ENCODE results near the gene HDAC1.

HDAC1 gene

DNA sequence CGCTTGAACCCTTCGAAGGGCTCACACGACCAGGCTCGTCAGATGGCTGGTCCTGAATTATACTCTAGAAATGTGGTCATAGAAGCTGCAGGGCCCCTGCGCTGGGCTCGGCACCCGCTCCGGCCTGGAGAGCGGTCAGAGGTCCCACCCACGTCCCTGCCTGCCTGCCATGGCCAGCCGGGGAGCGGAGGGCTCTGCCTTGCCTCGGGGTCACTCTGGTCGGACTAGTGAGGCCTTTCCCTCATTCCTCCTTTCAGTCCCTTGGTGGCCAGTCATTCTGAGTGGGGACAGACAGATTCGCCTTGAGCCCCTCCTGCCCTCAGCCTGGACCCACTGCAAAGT lies 44.7 kb downstream of the HDAC1 start:
- H3K27ac ChIP-seq = peak overlapping the region; percentile 92; the same call in 1 of the 2 replicates
- no peak for TF ChIP-seq CTCF (conservative IDR thresholded peaks at IDR 0.05)

- H3K27ac ChIP-seq = no peak overlapping the region
- TF ChIP-seq CTCF (conservative IDR thresholded peaks at IDR 0.05) = no peak
These were observed 45.2 kb downstream of the HDAC1 start for GRCh38 chr1:32336963-32337675.

DNA sequence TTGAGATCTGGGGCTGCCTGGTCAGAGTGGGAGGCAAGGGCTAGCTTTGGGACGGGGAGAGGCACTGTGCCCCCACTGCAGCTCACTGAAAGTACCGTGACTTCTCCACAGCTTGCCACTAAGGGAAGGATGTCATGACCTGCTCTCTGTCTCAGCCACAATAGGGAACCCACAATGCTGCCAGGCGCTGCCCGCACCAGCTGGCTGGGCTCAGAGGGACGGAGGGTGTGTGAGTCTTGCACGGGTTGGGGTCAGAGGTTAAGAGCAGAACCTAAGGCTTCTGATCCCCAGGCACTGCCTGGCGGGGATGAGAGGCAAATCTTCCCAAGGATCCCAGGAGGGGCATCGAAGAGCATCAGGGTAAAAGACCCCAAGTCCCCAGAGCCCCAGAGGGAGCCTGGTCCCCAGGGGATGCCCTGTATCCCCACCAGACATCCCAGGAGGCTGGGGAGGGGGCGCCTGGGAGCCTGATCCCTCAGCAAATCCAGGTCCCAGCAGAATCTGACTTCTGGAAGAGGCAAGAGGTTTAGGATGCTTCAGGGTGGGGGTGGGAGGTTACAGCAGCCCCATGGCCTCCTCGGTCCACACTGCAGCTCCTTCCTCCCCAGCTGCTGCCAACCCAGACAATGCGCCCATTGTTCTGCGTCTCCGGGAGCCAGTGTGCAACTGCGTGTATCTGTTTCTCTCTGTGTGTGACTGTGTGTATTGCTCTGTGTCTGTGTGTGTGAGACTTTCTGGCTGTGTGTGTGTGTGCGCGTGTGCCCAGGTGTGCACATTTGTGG lies 46.2 kb downstream of the HDAC1 start:
- no peak for TF ChIP-seq CTCF (conservative IDR thresholded peaks at IDR 0.05)
- H3K27ac ChIP-seq = no peak overlapping the region

DNA sequence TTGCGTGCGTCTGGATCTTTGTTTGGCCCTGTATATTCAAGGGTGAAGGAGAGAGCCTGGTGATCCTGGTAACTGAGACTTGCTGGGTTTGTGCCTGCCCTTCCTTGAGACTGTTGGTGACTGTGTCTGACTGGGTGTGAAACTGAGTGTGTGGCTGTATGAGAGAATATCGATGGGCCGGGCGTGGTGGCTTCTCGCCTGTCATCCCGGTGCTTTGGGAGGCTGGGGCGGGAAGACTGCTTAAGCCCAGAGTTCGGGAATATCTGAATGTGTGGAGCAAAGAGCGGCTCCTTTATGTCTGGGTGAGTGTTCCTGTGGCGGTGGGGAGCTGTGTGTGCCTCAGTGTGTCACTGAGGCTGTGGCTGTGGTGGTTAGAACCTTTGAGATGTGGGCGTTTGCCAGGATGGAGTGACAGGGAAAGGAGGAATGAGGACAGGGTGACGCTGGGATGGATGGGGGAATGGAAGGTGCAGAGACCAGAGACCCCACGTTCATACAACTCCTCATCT lies 46.8 kb downstream of the HDAC1 start:
- TF ChIP-seq CTCF (conservative IDR thresholded peaks at IDR 0.05) = no peak
- H3K27ac ChIP-seq = no peak overlapping the region

DNA sequence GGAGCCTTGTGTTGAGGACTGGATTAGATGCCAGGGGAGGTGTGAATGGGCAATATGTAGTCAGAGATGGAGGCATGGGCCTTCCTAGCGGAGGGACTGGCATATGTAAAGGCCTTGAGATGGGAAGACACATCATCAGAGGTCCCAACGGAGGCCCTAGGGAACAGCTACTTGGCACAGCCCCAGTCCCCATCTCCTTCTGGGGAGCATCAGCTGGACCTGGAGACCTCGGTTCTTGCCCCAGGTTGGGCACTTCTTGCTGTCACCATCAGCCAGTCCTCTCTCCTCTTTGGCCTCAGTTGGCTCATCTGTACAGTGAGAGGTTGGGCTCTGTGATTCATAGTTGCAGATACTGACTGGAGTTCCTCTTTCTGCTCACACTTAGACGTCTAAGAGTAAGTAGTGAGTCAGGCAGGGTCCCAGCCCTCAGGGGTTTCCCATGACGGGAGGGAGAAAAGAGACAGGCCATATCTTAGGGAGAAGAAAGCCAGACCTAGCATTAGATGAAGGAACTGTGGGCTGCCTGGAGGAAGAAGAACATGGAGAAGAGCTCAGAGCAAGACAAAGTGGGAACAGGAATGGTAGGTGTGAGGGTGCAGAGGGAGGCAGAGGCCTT lies 47.6 kb downstream of the HDAC1 start:
- TF ChIP-seq CTCF (conservative IDR thresholded peaks at IDR 0.05) = no peak
- H3K27ac ChIP-seq = no peak overlapping the region

- no peak overlapping the region for H3K27ac ChIP-seq
- no peak for TF ChIP-seq CTCF (conservative IDR thresholded peaks at IDR 0.05)
These were observed 49.4 kb downstream of the HDAC1 start for GRCh38 chr1:32341186-32341757.

- TF ChIP-seq CTCF (conservative IDR thresholded peaks at IDR 0.05) = no peak
- H3K27ac ChIP-seq = no peak overlapping the region
These were observed 50.1 kb downstream of the HDAC1 start for GRCh38 chr1:32341971-32342370.
